Prostate gland (tissue), 2 donors: ENCODE results near the gene DHRS12.

Experiments
- CTCF ChIP-seq, 4 experiments: fragments of 200-600 bp in 2 of 4; fragments of 450-650 bp in 2 of 4; sonication (generic) in 2 of 4; IDR thresholded peaks; 1 replicate in 3 of 4; 2 replicates in 1 of 4; pipeline ENCODE4 v1.5.1; 2016 to 2019; ENCODE audit warnings: antibody characterized with exemption in 4 of 4, mild to moderate bottlenecking in 2 of 4, moderate library complexity in 2 of 4
- POLR2A ChIP-seq: fragments of 450-650 bp; IDR thresholded peaks from one replicate; pipeline ENCODE4 v1.6.1; 2016; ENCODE audit warnings: antibody characterized with exemption, mild to moderate bottlenecking
- POLR2AphosphoS5 ChIP-seq: sonication (generic); formaldehyde crosslinking; IDR thresholded peaks from one replicate; pipeline ENCODE4 v1.6.1; 2017; ENCODE audit warnings: antibody characterized with exemption

GRCh38 chr13:51726446-51727193 lies 77.3 kb downstream of the DHRS12 start:
- TF ChIP-seq CTCF (IDR thresholded peaks at IDR 0.05) = no peak
- no peak for TF ChIP-seq POLR2A
- TF ChIP-seq POLR2AphosphoS5 = no peak
